Small intestine (tissue), 16 donors: ENCODE data around the gene FRMD4B. TPM values are rescaled to one million over a fixed set of nuclear protein-coding genes. Genes with fewer than 3 reads are reported as not detected.

Experiments
- DNase-seq, 2 donors: peaks; one replicate each; pipeline versions ENCODE4 v3.0.0 to v3.0.0-alpha.2; 2013
- FAIRE-seq: peaks from 2 replicates; lab custom pipeline; 2012; peaks lifted over from hg19 to GRCh38; lab: Jason Lieb, UNC
- H3K27ac ChIP-seq, 3 donors: one replicate each; pipeline ENCODE4 v1.5.1; 2013; ENCODE audit warnings: low read length in 2 of 3, mild to moderate bottlenecking in 2 of 3, control low read depth in 1 of 3, inconsistent platforms in 1 of 3, low read depth in 1 of 3, moderate library complexity in 1 of 3
- H3K27me3 ChIP-seq, 3 donors: one replicate each; pipeline ENCODE4 v1.6.1; 2013; ENCODE audit warnings: low read length in 3 of 3, inconsistent platforms in 1 of 3; ENCODE audit not compliant: control insufficient read depth in 3 of 3, insufficient read depth in 3 of 3
- H3K36me3 ChIP-seq, 3 donors: one replicate each; pipeline ENCODE4 v1.6.1; 2013; ENCODE audit warnings: low read length in 3 of 3, inconsistent platforms in 1 of 3, low read depth in 1 of 3, mild to moderate bottlenecking in 1 of 3, moderate library complexity in 1 of 3; ENCODE audit not compliant: control insufficient read depth in 3 of 3, insufficient read depth in 2 of 3
- H3K4me1 ChIP-seq, 3 donors: one replicate each; pipeline ENCODE4 v1.6.1; 2013; ENCODE audit warnings: low read length in 2 of 3, inconsistent platforms in 1 of 3, low read depth in 1 of 3, mild to moderate bottlenecking in 1 of 3, moderate library complexity in 1 of 3; ENCODE audit not compliant: control insufficient read depth in 3 of 3, insufficient read depth in 2 of 3
- H3K4me3 ChIP-seq, 3 donors: one replicate each; pipeline ENCODE4 v1.5.1; 2013; ENCODE audit warnings: low read length in 3 of 3, control low read depth in 1 of 3, inconsistent platforms in 1 of 3, low read depth in 1 of 3, mild to moderate bottlenecking in 1 of 3, moderate library complexity in 1 of 3
- H3K9me3 ChIP-seq, 2 donors: one replicate each; pipeline ENCODE4 v1.6.1; 2013; ENCODE audit warnings: low read depth in 1 of 2, low read length in 1 of 2; ENCODE audit not compliant: control insufficient read depth in 2 of 2, insufficient read depth in 1 of 2
- WGBS, 3 donors: extraction: QIAGEN DNeasy Blood & Tissue Kit; methylation state at CpG; one replicate each; pipeline ENCODE4 v1.1.7; 2013; 5-methylcytosine and 5-hydroxymethylcytosine counted together
- long read RNA-seq, 10 donors: transcript quantifications; one replicate each; lab custom pipeline, GENCODE V29; 2026
- polyA plus RNA-seq, 4 donors: library from polyadenylated mRNA; stranded (reverse) in 3 of 4; unstranded in 1 of 4; fragments of 200-250 nt in 3 of 4; fragments of 120-200 nt in 1 of 4; gene quantifications; one replicate each; pipeline versions ENCODE4 v1.2.1 to v1.2.3, GENCODE V29; 2013
- donor health status: healthy with polysubstance abuse.
- donor health status: control.
- donor health status: control.
- donor health status: Bipolar disorder and iron deficiency.
- donor health status: healthy.

The FRMD4B gene
- polyA plus RNA-seq, result 10 to 100 TPM in 1 of 4 donors, 1 to 10 TPM in 3; 5.6 to 16.3 (median 8.4) TPM
- long read RNA-seq, donor 1, result 0 reads
- long read RNA-seq, donor 2, result 0 reads
- long read RNA-seq, donor 3, result 0 reads
- long read RNA-seq, donor 4, result 0 reads
- long read RNA-seq, donor 5, result 0 reads
- long read RNA-seq, donor 6, result 0 reads
- long read RNA-seq, donor 7, result 0 reads
- long read RNA-seq, donor 8, result 0 reads
- long read RNA-seq, donor 9, result 0 reads
- long read RNA-seq, donor 10, result 0 reads

- peak within 1 kb of the TSS; percentile 22 to 41 (median 38) for H3K4me3 ChIP-seq
- peak within 1 kb of the TSS in 1 of 3 donors; percentile 58 for H3K27ac ChIP-seq
- peaks cover 6 to 33% (median 12%) of the 10 kb centered on the region in 3 donors for H3K27me3 ChIP-seq
- no peaks in the 10 kb centered on the region for H3K4me1 ChIP-seq
- 1 to 3% (median 1%) methylated on average over 63 to 65 of the region's 65 CpGs for WGBS, 3 donors
- no peaks in the 10 kb centered on the region for H3K36me3 ChIP-seq
- no peaks in the 10 kb centered on the region for H3K9me3 ChIP-seq
- FAIRE-seq (no peak), DNase-seq (peak; percentile 17 to 47)
Observed at GRCh38 chr3:69385723-69386555, at the start of gene FRMD4B. TSS of gene FRMD4B (minus strand) at chr3:69386088. CDS start at chr3:69385989, 99 bp downstream.

GRCh38 chr3:69433969-69434325 is 48.1 kb upstream of the FRMD4B start:
- Histone ChIP-seq H3K27ac (no peak overlapping the region), H3K4me3 (no peak overlapping the region), H3K4me1 (no peaks in the 10 kb centered on the region), H3K36me3 (no peaks in the 10 kb centered on the region), H3K9me3 (no peaks in the 10 kb centered on the region), H3K27me3 (no peaks in the 10 kb centered on the region)
- FAIRE-seq, result no peak
- no peak for DNase-seq
- WGBS, 3 donors, result 33 to 49% (median 41%) methylated on average over 4 of the region's 4 CpGs

- FAIRE-seq (no peak), DNase-seq (peak in 1 of 2 donors; percentile 29)
- H3K36me3 ChIP-seq, result no peaks in the 10 kb centered on the region
- H3K27me3 ChIP-seq, result no peaks in the 10 kb centered on the region
- H3K27ac ChIP-seq, result no peak overlapping the region
- no peaks in the 10 kb centered on the region for H3K4me1 ChIP-seq
- no peaks in the 10 kb centered on the region for H3K9me3 ChIP-seq
- 71 to 81% (median 73%) methylated on average over 6 of the region's 6 CpGs for WGBS, 3 donors
- H3K4me3 ChIP-seq, result no peak overlapping the region
Observed at GRCh38 chr3:69433121-69433968, 47.5 kb upstream of the FRMD4B start.

- no peaks in the 10 kb centered on the region for H3K36me3 ChIP-seq
- no peaks in the 10 kb centered on the region for H3K4me1 ChIP-seq
- H3K4me3 ChIP-seq, result no peak overlapping the region
- H3K27ac ChIP-seq, result no peak overlapping the region
- no peak for DNase-seq
- H3K27me3 ChIP-seq, result no peaks in the 10 kb centered on the region
- no peak for FAIRE-seq
- WGBS, 3 donors, result 92 to 98% (median 97%) methylated on average over 1 of the region's 1 CpG
- H3K9me3 ChIP-seq, result no peaks in the 10 kb centered on the region
Observed at GRCh38 chr3:69428657-69429255, 42.9 kb upstream of the FRMD4B start.

GRCh38 chr3:69426967-69427304 is 41.0 kb upstream of the FRMD4B start:
- no peak for DNase-seq
- H3K36me3 ChIP-seq, result no peaks in the 10 kb centered on the region
- no peaks in the 10 kb centered on the region for H3K27me3 ChIP-seq
- no peak overlapping the region for H3K27ac ChIP-seq
- H3K4me1 ChIP-seq, result no peaks in the 10 kb centered on the region
- H3K4me3 ChIP-seq, result no peak overlapping the region
- H3K9me3 ChIP-seq, result no peaks in the 10 kb centered on the region
- FAIRE-seq, result no peak

- no peaks in the 10 kb centered on the region for H3K4me1 ChIP-seq
- DNase-seq, result no peak
- no peak for FAIRE-seq
- H3K9me3 ChIP-seq, result no peaks in the 10 kb centered on the region
- no peaks in the 10 kb centered on the region for H3K36me3 ChIP-seq
- no peak overlapping the region for H3K27ac ChIP-seq
- H3K27me3 ChIP-seq, result no peaks in the 10 kb centered on the region
- WGBS, 3 donors, result 69 to 78% (median 75%) methylated on average over 7 of the region's 7 CpGs
- H3K4me3 ChIP-seq, result no peak overlapping the region
Observed at GRCh38 chr3:69426291-69426966, 40.5 kb upstream of the FRMD4B start.

GRCh38 chr3:69425249-69425648 is 39.4 kb upstream of the FRMD4B start:
- no peaks in the 10 kb centered on the region for H3K9me3 ChIP-seq
- WGBS, 3 donors, result 12 to 48% (median 25%) methylated on average over 4 of the region's 4 CpGs
- no peaks in the 10 kb centered on the region for H3K4me1 ChIP-seq
- peak; percentile 37 to 54 for DNase-seq
- no peaks in the 10 kb centered on the region for H3K36me3 ChIP-seq
- H3K27me3 ChIP-seq, result no peaks in the 10 kb centered on the region
- FAIRE-seq, result no peak
- H3K4me3 ChIP-seq, result no peak overlapping the region
- H3K27ac ChIP-seq, result no peak overlapping the region
